Eye (tissue), 1 donor: ENCODE results near the gene NHEJ1.
"Not testable (repeated sequence)": the region's sequence is repeated elsewhere in the genome, so short reads cannot be mapped to it uniquely, and the experiment has no call there.

Source experiments
- DNase-seq: peaks from one replicate; pipeline ENCODE4 v3.0.0-alpha.2; 2015

The NHEJ1 gene, protein sequence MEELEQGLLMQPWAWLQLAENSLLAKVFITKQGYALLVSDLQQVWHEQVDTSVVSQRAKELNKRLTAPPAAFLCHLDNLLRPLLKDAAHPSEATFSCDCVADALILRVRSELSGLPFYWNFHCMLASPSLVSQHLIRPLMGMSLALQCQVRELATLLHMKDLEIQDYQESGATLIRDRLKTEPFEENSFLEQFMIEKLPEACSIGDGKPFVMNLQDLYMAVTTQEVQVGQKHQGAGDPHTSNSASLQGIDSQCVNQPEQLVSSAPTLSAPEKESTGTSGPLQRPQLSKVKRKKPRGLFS

DNA sequence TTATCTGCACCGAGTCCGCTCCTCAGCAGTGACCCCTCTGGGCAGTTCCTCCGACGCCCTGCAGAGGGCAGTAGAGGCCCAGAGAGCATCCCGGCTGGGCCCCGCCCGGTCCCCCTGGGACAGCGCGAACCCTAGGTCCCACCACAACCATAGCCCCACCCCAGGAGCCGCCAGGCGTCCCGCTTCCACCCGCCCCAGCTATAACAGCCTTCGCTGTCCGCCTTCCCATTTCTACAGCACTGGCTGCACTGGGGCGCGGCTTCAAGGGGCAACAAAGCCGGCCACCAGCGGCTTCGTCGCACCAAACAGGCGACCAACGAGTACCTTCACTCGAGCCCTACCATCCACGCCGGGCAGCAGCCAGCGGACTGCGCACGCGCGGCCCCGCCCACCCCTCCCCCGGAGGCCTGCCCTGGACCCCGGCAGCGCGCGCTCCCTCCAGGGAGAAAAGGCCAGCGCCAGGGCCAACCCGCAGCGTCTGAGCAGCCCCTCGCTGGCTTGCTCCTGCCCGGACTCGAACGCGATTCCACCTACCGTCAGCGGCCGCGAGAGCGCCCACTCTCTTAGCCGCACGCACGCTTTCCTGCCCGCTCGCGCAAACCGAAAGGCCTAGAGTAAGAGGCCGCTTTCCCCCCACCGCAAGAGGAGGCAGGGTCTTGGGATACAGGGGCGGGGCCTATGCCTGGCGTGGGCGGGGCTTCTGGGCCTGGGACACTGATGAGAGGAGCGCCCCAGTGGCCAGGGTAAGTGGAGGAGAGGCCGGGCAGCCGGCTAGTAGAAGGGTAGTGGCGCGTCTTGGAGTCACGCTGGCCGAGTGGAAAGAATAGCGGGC is at the start of gene NHEJ1:
NHEJ1 (minus strand) TSS at position 630 of the 832 bp plus-strand sequence. CDS start 2,453 bp downstream, outside the sequence.
- peak; percentile 97 for DNase-seq

DNA sequence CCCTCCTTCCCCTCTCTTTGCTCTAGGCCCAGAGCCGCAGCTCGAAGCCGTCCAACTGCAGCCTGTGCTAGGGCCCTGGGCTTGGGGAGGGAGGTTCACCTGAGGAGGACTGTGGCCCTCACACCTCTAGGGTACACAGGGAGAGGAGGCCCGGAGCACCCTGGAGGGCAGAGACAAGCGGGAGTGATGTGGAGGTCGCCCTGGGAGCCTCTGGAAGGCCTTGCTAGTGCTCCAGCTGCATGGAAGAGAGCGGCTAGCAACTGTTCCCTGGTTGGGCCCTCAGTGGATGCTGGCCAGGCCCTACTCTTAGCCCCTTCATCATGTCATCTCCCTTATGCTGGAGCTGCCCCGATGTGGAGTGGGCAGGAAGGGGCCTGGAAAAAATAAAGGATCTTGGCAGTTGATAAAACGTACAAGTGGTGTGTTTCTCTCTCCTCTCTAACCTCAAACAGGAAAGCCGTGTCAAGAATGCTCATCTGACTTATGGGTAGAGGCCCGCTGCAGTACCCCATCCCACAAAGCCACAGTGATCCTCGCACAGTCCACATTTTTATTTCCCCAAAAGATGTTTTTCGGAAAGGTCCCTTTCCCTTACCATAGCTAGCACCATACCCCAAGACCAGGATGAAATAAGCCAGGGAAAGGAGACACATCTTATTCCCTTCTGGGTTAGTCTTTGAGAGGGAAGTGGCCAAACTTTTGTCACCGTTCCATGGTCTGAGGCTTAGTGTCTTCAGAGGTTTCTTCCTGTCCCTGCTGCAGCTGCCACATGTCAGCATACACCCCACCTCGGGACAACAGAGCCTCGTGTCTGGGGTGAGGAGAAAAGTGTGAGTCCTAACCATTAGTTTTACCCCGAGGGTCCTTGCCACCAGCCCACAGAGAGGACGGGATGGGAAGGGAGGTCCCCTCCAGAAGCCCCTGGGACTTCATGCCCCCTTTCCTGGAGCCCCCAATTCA is 48.9 kb upstream of the NHEJ1 start:
- DNase-seq = no peak

DNA sequence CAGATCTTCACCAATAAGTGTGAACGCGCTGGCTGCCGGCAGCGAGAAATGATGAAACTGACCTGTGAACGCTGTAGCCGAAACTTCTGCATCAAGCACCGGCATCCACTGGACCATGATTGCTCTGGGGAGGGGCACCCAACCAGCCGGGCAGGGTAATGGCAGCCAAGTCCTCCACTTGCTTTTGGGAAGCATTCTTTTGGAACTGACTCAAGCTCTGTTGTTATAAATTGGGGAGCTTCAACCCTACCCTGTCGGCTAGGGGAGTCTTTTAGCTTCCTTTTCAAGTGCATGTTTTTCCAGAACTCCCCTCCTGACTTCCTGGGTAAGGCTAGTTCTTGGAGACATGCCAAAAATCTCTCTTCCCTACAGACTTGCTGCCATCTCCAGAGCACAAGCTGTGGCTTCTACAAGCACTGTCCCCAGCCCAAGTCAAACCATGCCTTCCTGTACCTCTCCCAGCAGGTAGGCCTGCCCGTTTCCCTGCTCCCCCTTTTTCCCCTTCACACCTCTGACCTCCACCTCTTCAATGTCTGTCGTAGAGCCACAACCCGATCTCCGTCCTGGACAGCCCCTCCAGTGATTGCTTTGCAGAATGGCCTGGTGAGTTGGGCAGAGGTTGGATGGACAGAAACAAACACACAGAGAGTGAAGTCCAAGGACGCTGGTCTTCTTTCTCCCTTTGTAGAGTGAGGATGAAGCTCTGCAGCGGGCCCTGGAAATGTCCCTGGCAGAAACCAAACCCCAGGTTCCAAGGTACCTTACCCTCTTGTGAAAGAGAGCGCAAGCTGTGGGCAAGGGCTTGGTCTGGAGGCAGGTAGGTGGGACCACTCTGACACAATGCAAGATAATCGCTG is 47.5 kb upstream of the NHEJ1 start:
- DNase-seq = no peak

DNA sequence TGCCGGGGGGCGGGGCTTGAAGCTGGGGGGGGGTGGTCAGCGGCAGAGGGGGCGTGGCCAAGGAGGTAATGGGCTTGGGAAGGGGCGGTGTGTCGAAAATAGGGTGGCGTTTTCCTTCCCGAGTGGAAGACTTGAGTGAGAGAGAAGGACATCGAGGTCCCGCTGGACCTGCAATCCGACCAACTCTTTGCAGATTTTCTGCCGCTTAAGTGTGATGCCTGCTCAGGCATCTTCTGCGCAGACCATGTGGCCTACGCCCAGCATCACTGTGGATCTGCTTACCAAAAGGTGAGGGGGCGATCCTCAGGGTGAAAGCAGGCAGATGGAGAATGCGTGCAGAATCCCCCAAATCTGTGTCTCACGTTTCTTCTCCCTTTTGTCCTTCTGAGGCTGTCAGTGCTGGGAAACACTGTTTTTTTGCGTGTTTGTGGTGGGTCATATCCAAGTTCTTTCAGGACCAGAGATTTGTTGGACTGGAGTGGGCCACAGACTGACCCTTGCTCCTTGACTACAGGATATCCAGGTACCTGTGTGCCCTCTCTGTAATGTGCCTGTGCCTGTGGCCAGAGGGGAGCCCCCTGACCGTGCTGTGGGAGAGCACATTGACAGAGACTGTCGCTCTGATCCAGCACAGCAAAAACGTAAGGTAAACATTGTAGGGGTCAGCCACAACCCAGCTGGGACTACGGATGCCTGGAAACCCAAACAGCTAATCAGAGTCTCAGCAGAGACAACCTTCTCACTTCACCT is 46.7 kb upstream of the NHEJ1 start:
- no peak for DNase-seq

DNA sequence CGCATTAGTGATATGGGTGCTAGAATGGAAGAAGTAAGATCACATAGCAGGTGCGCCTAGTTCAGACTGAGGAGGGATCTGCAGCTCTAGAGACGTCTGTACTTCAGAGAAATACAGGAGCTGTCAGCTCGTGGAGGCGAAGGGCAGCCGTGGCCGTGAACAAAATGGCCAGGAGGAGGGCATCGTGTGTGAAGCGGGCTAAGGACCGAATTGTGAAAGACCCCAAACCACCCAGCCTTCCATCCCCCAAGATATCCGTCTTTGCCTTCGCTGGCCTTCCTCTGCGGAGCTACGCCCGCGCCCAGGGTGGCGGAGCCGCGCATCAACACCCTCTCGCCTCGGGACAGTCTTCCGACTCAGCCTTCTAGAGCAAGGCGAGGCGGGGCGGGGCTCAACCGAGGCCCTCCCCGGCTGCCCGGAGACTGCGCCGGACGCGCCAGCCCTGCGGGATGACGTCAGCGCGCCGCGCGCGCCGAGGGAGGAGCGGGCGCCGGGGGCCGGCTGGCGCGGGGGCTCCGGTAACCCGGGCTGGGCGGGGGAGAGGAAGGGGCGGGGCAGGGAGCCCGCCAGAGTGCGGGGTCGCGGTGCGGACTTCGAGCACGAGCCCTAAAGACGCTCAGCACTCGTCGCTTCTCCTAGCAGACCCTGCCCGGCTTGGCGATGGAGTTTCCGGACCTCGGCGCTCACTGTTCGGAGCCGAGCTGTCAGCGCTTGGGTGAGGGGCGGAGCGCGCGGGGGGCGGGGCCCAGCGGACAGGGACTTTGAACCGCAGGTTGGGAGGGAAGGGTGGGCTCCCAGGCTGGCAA is 45.9 kb upstream of the NHEJ1 start, which contains the start of gene ZFAND2B:
ZFAND2B (plus strand) TSS at position 455 of the 806 bp plus-strand sequence; CDS start at position 661, 206 bp downstream.
- DNase-seq = peak; percentile 98

DNA sequence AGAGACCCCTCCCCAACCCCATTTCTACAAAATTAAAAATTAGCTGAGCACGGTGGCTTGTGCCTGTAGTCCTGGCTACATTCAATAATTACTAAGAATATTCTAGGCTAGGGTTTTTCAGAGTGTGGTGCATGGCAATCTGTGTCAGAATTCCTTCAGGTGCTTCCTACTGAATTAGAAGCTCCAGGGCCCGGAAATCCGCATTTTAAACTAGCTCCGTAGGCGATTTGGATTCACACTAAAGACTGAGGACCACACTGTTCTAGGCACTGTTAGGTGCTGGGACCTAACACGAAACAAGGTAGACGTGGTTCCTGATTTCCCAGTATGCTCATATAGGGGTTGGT is 45.3 kb upstream of the NHEJ1 start:
- DNase-seq = no peak

DNA sequence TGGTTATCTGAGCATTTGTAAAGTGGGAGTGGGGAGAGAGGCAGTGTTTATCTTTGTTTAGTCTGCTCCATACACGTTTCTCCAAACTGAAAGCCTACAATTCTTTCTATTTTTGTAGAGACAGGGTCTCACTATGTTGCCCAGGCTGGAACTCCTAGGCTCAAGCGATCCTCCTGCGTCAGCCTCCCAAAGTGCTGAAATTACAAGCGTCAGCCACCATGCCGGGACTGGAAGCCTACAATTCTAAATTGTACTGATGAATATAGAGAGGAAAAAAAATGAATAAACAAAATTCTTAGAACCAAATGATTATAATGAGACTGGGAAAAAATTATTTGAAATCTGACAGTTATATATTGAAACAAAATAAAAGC is 44.5 kb upstream of the NHEJ1 start:
- no peak for DNase-seq

DNA sequence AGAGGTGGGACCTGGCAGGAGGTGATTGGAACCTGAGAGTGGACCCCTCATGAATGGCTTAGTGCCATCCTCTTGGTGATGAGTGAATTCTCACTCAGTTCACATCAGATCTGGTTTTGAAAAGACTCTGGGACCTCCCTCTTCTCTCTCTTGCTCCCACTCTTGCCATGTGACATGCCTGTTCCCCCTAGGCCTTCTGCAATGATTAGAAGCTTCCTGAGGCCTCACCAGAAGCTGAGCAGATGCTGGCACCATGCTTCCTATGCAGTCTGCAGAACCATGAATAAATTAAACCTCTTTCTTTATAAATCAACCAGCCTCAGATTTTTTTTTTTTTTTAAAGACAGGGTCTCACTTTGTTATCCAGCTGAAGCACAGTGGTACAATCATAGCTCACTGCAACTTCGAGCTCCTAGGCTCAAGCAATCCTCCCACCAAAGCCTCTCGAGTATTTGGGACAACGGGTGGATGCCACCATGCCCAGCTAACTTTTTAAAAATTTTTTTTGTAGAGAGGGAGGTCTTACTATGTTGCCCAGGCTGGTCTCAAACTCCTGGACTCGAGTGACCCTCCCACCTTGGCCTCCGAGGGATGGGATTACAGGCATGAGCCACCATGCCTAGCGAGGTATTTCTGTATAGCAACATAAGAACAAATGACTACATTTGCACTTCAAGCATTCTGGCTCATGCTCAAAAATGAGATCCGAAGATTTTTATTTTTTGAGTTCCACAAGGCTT is 44.0 kb upstream of the NHEJ1 start:
- DNase-seq = no peak

DNA sequence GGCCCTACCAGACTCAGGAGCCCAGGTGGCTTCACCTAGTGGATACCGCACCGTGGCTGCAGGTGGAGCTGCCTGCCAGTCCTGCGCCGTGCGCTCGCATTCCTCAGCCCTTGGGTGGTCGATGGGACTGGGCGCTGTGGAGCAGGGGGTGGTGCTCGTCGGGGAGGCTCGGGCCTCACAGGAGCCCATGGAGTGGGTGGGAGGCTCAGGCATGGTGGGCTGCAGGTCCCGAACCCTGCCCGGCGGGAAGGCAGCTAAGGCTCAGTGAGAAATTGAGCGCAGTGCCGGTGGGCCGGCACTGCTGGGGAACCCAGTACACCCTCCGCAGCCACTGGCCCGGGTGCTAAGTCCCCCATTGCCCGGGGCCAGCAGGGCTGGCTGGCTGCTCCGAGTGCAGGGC is 40.7 kb upstream of the NHEJ1 start:
- DNase-seq = not testable (repeated sequence)

DNA sequence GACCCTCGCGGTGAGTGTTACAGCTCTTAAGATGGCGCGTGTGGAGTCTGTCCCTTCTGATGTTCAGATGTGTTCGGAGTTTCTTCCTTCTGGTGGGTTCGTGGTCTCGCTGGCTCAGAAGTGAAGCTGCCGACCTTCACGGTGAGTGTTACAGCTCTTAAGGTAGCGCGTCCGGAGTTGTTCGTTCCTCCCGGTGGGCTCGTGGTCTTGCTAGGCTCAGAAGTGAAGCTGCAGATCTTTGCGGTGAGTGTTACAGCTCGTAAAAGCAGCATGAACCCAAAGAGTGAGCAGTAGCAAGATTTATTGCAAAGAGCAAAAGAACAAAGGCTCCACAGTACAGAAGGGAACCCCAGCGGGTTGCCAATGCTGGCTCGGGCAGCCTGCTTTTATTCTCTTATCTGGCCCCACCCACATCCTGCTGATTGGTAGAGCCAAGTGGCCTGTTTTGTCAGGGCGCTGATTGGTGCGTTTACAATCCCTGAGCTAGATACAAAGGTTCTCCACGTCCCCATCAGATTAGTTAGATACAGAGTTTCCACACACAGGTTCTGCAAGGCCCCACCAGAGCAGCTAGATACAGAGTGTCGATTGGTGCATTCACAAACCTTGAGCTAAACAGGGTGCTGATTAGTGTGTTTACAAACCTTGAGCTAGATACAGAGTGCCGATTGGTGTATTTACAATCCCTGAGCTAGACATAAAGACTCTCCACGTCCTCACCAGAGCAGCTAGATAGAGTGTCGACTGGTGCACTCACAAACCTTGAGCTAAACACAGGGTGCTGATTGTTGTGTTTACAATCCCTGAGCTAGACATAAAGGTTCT is 40.1 kb upstream of the NHEJ1 start:
- not testable (repeated sequence) for DNase-seq

DNA sequence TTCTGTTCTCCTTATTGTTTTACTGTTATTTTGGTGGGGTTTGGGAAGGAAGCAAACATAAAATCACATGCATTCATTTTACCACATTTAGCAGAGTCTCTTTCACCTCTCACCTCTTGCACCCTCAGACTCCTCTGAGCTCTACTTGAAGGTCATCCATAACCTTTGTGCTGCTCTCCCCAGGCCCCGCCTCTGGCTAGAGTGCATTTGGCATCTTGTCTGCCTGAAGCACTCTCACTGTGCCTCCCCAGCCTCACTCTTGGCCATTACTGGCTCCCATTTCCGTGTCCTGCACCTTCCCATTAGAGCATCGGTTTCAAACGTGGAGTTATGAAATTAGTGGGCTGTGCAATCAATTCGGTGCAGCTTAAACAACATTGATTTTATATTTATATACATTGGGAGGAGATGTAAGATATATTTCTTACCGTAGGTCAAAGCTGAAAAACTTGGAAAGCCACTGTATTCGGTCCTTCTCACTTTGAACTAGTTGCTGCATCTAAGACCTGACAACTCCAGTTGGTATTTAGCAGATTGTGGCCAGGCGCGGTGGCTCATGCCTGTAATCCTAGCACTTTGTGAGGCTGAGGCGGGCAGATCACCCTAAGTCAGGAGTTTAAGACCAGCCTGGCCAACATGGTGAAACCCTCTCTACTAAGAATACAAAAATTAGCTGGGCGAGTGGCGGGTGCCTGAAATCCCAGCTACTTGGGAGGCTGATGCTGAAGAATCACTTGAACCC is 39.0 kb upstream of the NHEJ1 start:
- no peak for DNase-seq

DNA sequence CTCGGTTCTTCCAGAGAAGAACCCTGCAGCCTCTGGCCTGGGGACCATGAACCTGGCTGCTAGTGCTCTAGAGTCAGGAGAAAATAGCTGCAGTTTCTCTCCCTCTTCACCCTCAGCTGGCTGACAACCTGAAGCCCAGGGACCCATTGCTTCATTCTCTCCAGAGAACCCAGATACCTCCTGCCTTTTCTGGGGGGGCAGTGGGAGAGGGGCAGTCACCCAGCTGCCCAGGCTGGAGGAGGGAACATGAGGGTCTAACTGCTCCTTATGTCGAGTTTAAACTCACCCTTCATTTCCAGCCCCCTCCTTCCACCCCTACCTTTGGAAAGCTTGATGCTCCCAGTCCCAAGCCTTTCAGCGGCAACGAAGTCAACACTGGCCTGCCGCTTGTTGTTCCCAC is 38.4 kb upstream of the NHEJ1 start:
- DNase-seq = no peak

DNA sequence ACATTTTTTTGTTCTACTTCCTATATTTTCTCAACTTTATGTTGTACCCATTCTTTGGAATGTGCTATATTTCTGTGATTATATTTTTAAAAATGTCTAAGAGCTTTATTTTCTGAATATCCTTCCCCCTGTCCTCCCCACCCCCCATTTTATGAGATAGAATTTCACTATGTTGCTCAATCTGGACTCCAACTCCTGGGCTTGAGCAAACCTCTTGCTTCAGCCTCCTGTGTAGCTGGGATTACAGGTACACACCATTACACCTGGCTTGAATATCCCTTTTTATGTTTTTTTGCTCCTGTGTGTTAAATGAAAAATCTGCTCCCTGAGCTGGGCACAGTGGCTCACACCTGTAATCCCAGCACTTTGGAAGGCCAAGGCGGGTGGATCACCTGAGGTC is 36.8 kb upstream of the NHEJ1 start:
- no peak for DNase-seq

DNA sequence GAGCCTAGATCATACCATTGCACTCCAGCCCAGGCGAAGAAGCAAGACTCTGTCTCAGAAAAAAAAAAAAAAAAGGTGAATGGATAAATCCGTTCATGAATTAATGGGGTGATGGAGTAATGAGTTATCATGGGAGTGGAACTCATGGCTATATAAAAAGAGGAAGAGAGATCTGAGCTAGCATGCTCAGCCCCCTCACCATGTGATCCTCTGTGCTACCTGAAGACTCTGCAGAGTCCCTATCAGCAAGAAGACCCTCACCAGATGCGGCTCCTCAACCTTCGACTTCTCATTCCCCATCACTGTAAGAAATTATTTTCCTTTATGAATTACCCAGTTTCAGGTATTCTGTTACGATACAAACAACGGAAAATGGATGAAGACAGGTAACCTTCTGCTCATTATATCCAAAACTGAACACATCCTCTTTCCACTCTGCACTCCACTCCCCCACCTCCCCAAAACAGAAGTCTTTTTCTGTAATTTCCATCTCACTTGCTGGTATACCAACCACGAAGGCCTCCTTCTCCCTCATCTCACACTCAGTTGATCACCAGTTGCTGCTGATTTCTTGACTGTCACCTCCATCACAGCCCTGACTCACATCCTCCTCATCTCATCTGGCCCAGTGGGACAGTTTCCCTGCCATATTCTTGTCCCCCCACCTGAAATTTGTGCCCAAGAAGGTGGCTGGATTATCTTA is 26.3 kb upstream of the NHEJ1 start:
- DNase-seq = no peak

DNA sequence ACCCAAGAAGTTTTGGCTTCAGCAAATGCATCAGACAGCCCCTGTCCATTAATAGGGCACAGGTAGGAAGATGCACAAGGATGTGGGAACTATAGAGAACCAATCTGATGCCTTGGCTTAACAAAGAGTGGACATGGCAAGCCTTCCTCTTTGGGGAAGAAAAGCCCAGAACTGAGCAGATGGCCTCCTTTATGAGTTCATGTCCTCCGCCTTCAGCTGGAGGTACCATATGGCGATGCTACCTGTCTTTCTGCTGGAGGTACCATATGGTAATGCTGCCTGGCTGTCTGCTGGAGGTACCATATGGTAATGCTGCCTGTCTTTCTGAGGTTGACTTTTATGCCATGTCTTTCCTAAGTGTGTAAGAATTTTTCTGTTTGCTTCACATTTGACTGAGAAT is 23.5 kb upstream of the NHEJ1 start:
- DNase-seq = no peak

DNA sequence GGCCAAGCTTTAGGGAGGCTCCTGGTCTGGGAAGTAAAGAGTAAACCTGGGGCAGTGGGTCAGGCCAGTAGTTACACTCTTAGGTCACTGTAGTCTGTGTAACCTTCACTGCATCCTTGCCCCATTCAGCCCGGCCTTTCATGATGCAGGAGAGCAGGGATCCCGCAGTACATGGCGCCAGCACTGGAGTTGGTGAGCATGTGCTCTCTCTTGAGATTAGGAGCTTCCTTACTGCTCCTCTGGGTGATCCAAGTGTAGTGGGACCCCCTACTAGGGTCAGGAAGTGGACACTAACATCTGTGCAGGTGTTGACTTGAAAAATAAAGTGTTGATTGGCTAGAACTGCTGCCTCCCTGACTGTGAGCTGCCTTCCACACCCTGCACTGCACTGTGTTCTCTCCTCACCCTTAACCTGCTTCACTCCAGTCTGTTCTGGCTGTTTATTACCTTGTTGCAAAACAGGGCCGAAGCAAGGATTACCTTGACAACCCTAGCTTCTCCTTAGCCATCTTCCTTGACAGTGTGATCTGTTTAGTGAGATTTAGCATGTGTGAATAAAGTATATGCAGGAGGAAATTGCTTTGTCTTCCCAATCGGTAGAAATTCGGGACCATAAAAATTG is 22.6 kb upstream of the NHEJ1 start:
- DNase-seq = no peak
